ENCODE measurements around the gene LRRC49. TPM values are rescaled to one million over a fixed set of nuclear protein-coding genes. Genes with fewer than 3 reads are reported as not detected.
"Not testable (repeated sequence)": the region's sequence is repeated elsewhere in the genome, so short reads cannot be mapped to it uniquely, and the experiment has no call there.

The LRRC49 gene
- total RNA-seq, 5 donors from 2014 or later (not counting 1 experiment from before 2014, with no cell fraction given) = 0.16 to 0.77 (median 0.51) TPM; not detected in 1

DNA sequence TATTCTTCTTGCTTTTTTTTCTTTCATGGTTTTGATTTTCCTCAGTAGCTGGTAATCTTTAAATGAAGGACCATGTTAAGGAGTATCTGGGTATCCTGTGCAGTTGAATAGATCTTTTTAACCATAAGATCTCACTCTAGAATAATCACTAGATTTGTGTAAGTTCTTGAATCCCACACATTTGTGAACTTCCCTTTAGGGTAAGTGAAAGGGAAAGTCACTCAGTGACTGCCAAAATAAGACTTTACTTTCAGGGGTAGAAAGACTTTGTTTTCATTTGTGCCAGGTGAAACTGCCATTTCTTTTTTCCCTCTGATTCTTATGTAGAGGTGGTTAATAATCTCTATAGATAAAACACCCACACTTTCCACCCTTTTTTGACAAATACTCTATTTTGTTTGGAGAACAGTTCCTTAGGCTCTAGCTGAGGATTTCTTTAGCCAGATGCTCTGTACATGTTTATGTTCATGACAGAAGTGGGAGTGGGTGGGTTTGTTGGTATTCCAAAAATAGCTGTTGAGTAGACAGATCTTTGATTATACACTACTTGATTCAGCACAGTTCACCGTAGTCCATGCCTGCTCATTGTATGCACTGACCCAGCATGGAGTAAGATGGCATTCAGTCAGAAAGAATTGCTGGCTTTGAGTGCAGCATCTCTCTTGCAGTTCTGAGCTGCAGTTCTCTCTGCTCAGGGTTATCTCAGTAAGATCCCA, 28.5 kb downstream of the LRRC49 start:
- no peaks in the 10 kb centered on the region for H3K9me3 ChIP-seq
- ATAC-seq (replicated peaks in 1 of 4) (no peak), DNase-seq (no peak)
- H3K36me3 Mint-ChIP-seq = no peaks in the 10 kb centered on the region
- ChIA-PET CTCF (no interaction called here), POLR2A (no interaction called here)
- no peaks in the 10 kb centered on the region for H3K4me1 ChIP-seq (ENCODE audit: control insufficient read depth in 1 of 2, extremely low read depth in 1 of 2, insufficient read depth in 2 of 2, low read length in 2 of 2)
- peaks cover 17 to 24% of the 10 kb centered on the region in 2 donors for H3K27me3 Mint-ChIP-seq
- H3K4me3 Mint-ChIP-seq = no peak overlapping the region
- no peaks in the 10 kb centered on the region for H3K4me1 Mint-ChIP-seq
- WGBS (ENCODE audit: insufficient coverage) = no CpG with 5 or more reads among the region's 1 CpG
- no peak overlapping the region for H3K27ac ChIP-seq (ENCODE audit: low read length)
- no peak overlapping the region for H3K27ac Mint-ChIP-seq
- H3K4me3 ChIP-seq (ENCODE audit: control insufficient read depth in 1 of 2, extremely low read depth in 1 of 2, low read length in 1 of 2) = no peak overlapping the region
- H3K27me3 ChIP-seq (replicated peaks in 1 of 2; ENCODE audit: control insufficient read depth in 2 of 2, extremely low read depth in 1 of 2, insufficient read depth in 2 of 2, low read length in 1 of 2) = no peaks in the 10 kb centered on the region
- no peaks in the 10 kb centered on the region for H3K36me3 ChIP-seq (ENCODE audit: control insufficient read depth in 2 of 2, extremely low read depth in 1 of 2, insufficient read depth in 1 of 2, low read length in 1 of 2)
- H3K9me3 Mint-ChIP-seq = peaks cover 3 to 4% (median 4%) of the 10 kb centered on the region in 3 donors

DNA sequence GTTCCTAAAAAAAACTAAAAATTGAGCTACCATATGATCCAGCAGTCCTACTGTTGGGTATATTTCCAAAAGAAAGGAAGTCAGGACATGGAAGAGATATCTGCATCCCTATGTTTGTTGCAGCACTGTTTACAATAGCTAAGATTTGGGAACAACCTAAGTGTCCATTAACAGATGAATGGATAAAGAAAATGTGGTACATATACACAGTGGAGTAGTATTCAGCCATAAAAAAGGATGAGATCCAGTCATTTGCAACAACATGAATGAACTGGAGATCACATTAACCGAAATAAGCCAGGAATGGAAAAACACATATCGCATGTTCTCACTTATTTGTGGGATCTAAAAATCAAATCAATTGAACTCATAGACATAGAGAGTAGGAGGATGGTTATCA, 29.5 kb downstream of the LRRC49 start:
- Histone ChIP-seq H3K4me3 (ENCODE audit: control insufficient read depth in 1 of 2, extremely low read depth in 1 of 2, low read length in 1 of 2) (no peak overlapping the region), H3K27me3 (replicated peaks in 1 of 2; ENCODE audit: control insufficient read depth in 2 of 2, extremely low read depth in 1 of 2, insufficient read depth in 2 of 2, low read length in 1 of 2) (no peaks in the 10 kb centered on the region), H3K36me3 (ENCODE audit: control insufficient read depth in 2 of 2, extremely low read depth in 1 of 2, insufficient read depth in 1 of 2, low read length in 1 of 2) (no peaks in the 10 kb centered on the region), H3K9me3 (no peaks in the 10 kb centered on the region), H3K4me1 (ENCODE audit: control insufficient read depth in 1 of 2, extremely low read depth in 1 of 2, insufficient read depth in 2 of 2, low read length in 2 of 2) (no peaks in the 10 kb centered on the region), H3K27ac (ENCODE audit: low read length) (no peak overlapping the region)
- ATAC-seq (replicated peaks in 1 of 4) (no peak), DNase-seq (no peak)
- Mint-ChIP-seq H3K4me3 (no peak overlapping the region), H3K36me3 (no peaks in the 10 kb centered on the region), H3K9me3 (peaks cover 3 to 4% (median 4%) of the 10 kb centered on the region in 3 donors), H3K4me1 (no peaks in the 10 kb centered on the region), H3K27me3 (peaks cover 23 to 24% of the 10 kb centered on the region in 2 donors), H3K27ac (no peak overlapping the region)
- POLR2A ChIA-PET = no interaction called here
- WGBS (ENCODE audit: insufficient coverage) = 100% methylated on average over 1 of the region's 2 CpGs
- CTCF ChIA-PET = no interaction called here

DNA sequence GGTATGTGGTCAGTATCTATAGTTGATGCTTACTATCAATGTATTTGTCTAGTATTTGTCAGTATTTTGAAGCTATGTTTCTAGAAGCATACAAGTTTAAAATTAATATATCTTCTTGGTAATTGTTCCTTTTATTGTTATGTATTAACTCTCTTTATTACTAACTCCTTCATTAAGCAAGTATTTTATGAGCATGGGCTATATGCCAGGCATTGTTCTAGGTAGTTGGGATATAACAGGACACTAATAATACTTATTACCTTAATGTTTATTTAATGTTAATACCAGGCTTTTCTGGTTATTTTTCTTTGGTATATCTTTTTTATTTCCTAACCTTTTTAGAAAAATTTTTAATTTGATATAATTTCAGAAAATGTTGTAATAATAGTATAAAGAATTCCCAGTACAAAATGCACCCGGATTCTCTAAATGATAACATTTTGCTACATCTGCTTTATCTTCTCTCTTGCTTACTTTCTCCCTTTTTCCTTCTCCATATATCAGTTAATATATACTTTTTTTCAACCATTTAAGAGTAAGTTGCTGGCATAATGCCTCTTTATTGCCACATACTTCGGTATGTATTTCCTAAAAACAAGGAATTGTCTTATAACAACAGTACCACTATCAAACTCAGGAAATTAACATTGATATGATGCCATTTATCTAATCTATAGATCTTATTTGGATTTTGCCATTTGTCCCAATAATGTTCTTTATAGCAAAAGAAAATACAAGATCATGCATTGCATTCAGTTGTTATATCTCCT, 30.9 kb downstream of the LRRC49 start:
- H3K27ac Mint-ChIP-seq = no peak overlapping the region
- DNase-seq = no peak
- H3K27me3 Mint-ChIP-seq = peaks cover 28 to 29% of the 10 kb centered on the region in 2 donors
- no peak overlapping the region for H3K4me3 ChIP-seq (ENCODE audit: control insufficient read depth in 1 of 2, extremely low read depth in 1 of 2, low read length in 1 of 2)
- H3K9me3 Mint-ChIP-seq = peaks cover 3 to 4% (median 4%) of the 10 kb centered on the region in 3 donors
- peaks cover 0 to 1% of the 10 kb centered on the region in 2 experiments for H3K27me3 ChIP-seq (replicated peaks in 1 of 2; ENCODE audit: control insufficient read depth in 2 of 2, extremely low read depth in 1 of 2, insufficient read depth in 2 of 2, low read length in 1 of 2)
- H3K9me3 ChIP-seq = no peaks in the 10 kb centered on the region
- H3K4me3 Mint-ChIP-seq = no peak overlapping the region
- ChIA-PET CTCF (no interaction called here), POLR2A (interaction anchor here in 1 of 2 donors (0.6 kb wide), 1 partner anchor 18 kb away, joined by 4 read pairs; no protein-coding TSS in a partner anchor)
- H3K4me1 Mint-ChIP-seq = no peaks in the 10 kb centered on the region
- H3K4me1 ChIP-seq (ENCODE audit: control insufficient read depth in 1 of 2, extremely low read depth in 1 of 2, insufficient read depth in 2 of 2, low read length in 2 of 2) = no peaks in the 10 kb centered on the region
- ATAC-seq (replicated peaks in 1 of 4) = no peak
- no peaks in the 10 kb centered on the region for H3K36me3 Mint-ChIP-seq
- no CpG with 5 or more reads among the region's 2 CpGs for WGBS (ENCODE audit: insufficient coverage)
- no peaks in the 10 kb centered on the region for H3K36me3 ChIP-seq (ENCODE audit: control insufficient read depth in 2 of 2, extremely low read depth in 1 of 2, insufficient read depth in 1 of 2, low read length in 1 of 2)
- no peak overlapping the region for H3K27ac ChIP-seq (ENCODE audit: low read length)

DNA sequence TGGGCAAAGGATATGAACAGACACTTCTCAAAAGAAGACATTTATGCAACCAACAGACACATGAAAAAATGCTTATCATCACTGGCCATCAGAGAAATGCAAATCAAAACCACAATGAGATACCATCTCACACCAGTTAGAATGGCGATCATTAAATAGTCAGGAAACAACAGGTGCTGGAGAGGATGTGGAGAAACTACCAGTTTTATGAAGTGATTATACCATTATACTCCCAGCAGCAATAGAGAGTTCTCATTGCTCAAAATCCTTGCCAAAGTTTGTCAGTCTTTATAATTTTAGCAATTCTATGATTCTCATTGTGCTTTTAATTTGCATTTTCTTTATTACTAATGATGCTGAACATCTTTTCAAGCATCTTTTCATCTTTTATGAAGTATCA, 34.3 kb downstream of the LRRC49 start:
- CTCF ChIA-PET; POLR2A ChIA-PET; H3K36me3 ChIP-seq (ENCODE audit: control insufficient read depth in 2 of 2, extremely low read depth in 1 of 2, insufficient read depth in 1 of 2, low read length in 1 of 2); H3K9me3 ChIP-seq; H3K9me3 Mint-ChIP-seq; H3K4me1 Mint-ChIP-seq; DNase-seq; H3K27ac ChIP-seq (ENCODE audit: low read length); ATAC-seq (replicated peaks in 1 of 4); H3K27me3 ChIP-seq (replicated peaks in 1 of 2; ENCODE audit: control insufficient read depth in 2 of 2, extremely low read depth in 1 of 2, insufficient read depth in 2 of 2, low read length in 1 of 2); H3K27ac Mint-ChIP-seq; H3K4me1 ChIP-seq (ENCODE audit: control insufficient read depth in 1 of 2, extremely low read depth in 1 of 2, insufficient read depth in 2 of 2, low read length in 2 of 2); H3K4me3 Mint-ChIP-seq; H3K4me3 ChIP-seq (ENCODE audit: control insufficient read depth in 1 of 2, extremely low read depth in 1 of 2, low read length in 1 of 2); H3K36me3 Mint-ChIP-seq: not testable (repeated sequence)
- no CpG with 5 or more reads among the region's 1 CpG for WGBS (ENCODE audit: insufficient coverage)
- H3K27me3 Mint-ChIP-seq = peaks cover 30 to 41% of the 10 kb centered on the region in 2 donors

DNA sequence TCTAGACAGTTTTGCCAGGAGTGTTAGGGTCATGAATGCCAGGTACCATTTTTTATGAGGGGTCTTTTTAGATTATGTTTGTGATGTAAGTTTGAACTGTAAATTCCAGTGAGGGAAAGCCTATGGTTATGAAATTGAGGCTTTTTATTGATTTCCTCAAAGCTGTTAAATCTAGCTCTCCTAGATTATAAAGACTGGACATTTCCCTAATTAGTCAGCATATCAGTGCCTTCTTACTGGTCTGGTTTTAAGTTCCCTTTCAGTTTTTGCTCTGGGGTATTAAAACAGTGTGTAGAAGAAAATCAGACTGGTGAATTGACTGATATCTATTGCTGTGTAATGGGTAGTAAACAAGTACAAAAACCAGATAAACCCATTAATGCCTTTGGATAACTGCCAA, 39.2 kb downstream of the LRRC49 start:
- CTCF ChIA-PET = no interaction called here
- Mint-ChIP-seq H3K9me3 (no peaks in the 10 kb centered on the region), H3K27ac (no peak overlapping the region), H3K36me3 (no peaks in the 10 kb centered on the region), H3K4me3 (no peak overlapping the region), H3K27me3 (peaks cover 26 to 29% of the 10 kb centered on the region in 2 donors), H3K4me1 (no peaks in the 10 kb centered on the region)
- no peak for DNase-seq
- Histone ChIP-seq H3K27ac (ENCODE audit: low read length) (no peak overlapping the region), H3K27me3 (replicated peaks in 1 of 2; ENCODE audit: control insufficient read depth in 2 of 2, extremely low read depth in 1 of 2, insufficient read depth in 2 of 2, low read length in 1 of 2) (peaks cover 0 to 3% of the 10 kb centered on the region in 2 experiments), H3K36me3 (ENCODE audit: control insufficient read depth in 2 of 2, extremely low read depth in 1 of 2, insufficient read depth in 1 of 2, low read length in 1 of 2) (no peaks in the 10 kb centered on the region), H3K4me1 (ENCODE audit: control insufficient read depth in 1 of 2, extremely low read depth in 1 of 2, insufficient read depth in 2 of 2, low read length in 2 of 2) (no peaks in the 10 kb centered on the region), H3K9me3 (no peaks in the 10 kb centered on the region), H3K4me3 (ENCODE audit: control insufficient read depth in 1 of 2, extremely low read depth in 1 of 2, low read length in 1 of 2) (no peak overlapping the region)
- POLR2A ChIA-PET = no interaction called here
- ATAC-seq (replicated peaks in 1 of 4) = no peak

DNA sequence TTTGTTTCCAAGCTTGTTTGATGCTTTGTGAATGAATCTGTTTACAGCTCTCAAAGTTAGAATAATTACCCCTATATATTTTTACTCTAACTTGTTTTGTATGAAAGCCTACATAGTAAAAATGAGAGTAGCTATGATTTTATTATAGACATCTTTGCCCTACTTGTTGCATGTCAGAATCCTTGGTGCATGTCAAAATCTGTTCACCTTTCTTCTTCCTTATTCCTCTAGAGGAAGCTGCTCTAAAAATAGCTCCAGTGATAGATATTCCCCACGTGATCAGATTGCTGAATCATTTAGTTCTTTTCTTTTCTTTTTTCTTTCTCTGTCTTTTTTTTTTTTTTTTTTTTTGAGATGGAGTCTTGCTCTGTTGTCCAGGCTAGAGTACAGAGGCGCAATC, 39.8 kb downstream of the LRRC49 start:
- no CpG with 5 or more reads among the region's 2 CpGs for WGBS (ENCODE audit: insufficient coverage)
- Histone ChIP-seq H3K4me1 (ENCODE audit: control insufficient read depth in 1 of 2, extremely low read depth in 1 of 2, insufficient read depth in 2 of 2, low read length in 2 of 2) (no peaks in the 10 kb centered on the region), H3K27ac (ENCODE audit: low read length) (no peak overlapping the region), H3K36me3 (ENCODE audit: control insufficient read depth in 2 of 2, extremely low read depth in 1 of 2, insufficient read depth in 1 of 2, low read length in 1 of 2) (no peaks in the 10 kb centered on the region), H3K4me3 (ENCODE audit: control insufficient read depth in 1 of 2, extremely low read depth in 1 of 2, low read length in 1 of 2) (no peak overlapping the region), H3K9me3 (no peaks in the 10 kb centered on the region), H3K27me3 (replicated peaks in 1 of 2; ENCODE audit: control insufficient read depth in 2 of 2, extremely low read depth in 1 of 2, insufficient read depth in 2 of 2, low read length in 1 of 2) (peaks cover 0 to 3% of the 10 kb centered on the region in 2 experiments)
- no peak overlapping the region for H3K27ac Mint-ChIP-seq
- H3K4me1 Mint-ChIP-seq = no peaks in the 10 kb centered on the region
- no peaks in the 10 kb centered on the region for H3K36me3 Mint-ChIP-seq
- CTCF ChIA-PET = no interaction called here
- POLR2A ChIA-PET = no interaction called here
- H3K9me3 Mint-ChIP-seq = no peaks in the 10 kb centered on the region
- no peak overlapping the region for H3K4me3 Mint-ChIP-seq
- no peak for DNase-seq
- no peak for ATAC-seq (replicated peaks in 1 of 4)
- peaks cover 25 to 26% of the 10 kb centered on the region in 2 donors for H3K27me3 Mint-ChIP-seq

All from T-cell (primary cell).